KG1 (cell line): ENCODE results near the gene MT4.

Experiments
- DNase-seq: peaks from one replicate; lab custom pipeline; 2025; lab: John Stamatoyannopoulos, UW

Gene MT4

DNA sequence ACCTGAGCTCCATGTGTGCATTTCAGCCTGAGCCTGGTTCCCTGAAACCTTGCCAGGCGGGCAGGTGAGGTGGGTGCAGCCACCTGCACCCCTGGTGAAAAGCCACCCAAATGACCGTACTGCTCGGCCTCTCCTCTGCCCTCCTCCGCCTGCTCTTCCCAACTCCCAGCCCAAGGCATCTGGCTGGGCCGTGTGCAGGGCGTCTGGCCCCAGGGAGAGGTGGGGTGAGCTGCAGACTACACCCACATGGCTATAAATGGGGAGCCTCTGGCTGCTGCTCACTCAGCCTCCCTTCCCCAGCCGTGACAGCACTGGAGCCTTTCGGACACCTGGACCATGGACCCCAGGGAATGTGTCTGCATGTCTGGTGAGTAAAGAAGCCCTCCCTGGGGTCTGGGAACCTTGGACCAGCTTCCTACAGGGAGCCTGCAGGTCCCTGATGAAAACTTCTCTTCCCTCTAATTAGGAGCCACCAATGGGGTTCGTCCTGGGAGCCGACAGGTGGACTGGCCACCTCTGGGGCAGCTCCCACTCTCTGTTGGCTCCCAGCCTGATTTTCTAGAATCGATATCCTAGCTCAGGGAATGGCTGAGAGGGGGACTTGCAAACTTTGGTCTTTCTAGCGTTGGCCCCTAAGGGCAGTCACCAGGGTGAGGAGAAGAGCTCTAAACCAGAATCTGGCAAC, at the start of gene MT4:
TSS of gene MT4 (plus strand) at position 281 of the 685 bp plus-strand sequence. CDS start at position 337, 56 bp downstream.
- no peak for DNase-seq

- no peak for DNase-seq
Measured at GRCh38 chr16:56515665-56516064, 49.2 kb upstream of the MT4 start.

DNA sequence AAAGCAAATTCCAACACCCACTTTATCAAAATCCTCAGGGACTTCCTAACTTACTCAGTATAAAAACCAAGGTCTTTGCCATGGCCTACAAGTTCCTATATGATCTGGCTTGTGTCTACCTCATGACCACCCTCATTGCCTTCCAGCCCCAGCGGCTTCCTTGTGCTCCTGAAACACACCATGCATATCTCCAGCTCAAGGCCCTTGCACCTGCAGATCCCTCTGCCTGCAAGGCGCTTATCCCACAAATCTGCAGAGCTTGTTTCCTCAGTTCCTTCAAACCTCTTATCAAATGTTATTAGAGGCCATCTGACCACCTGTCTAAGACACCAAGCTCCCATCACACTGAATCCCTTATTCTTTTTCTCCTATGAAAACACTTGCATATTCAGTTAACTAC, 47.7 kb upstream of the MT4 start:
- DNase-seq, result no peak

GRCh38 chr16:56518425-56518824, 46.4 kb upstream of the MT4 start:
- no peak for DNase-seq

- peak; percentile 78 for DNase-seq
Measured at GRCh38 chr16:56519459-56520250, 45.2 kb upstream of the MT4 start, which contains the start of gene BBS2. BBS2 (minus strand) TSS chr16:56520024; CDS start chr16:56519862, 162 bp downstream.

DNA sequence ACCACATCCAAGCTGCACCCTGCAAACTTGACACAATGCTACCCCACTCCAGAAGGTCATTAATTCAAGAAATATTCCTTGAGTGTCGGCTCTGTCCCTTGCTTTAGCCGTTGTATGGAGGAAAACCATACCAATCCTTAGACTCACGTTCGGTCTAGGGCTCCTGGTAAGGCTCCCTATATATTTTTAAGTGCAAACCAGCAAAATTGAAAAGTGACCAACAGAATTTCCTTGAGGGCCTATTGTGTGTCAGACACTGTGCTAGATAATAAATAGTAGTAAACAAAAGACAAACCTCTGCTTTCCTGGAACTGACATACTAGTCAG, 44.7 kb upstream of the MT4 start:
- no peak for DNase-seq

- no peak for DNase-seq
Measured at GRCh38 chr16:56525236-56525635, 39.6 kb upstream of the MT4 start.

DNA sequence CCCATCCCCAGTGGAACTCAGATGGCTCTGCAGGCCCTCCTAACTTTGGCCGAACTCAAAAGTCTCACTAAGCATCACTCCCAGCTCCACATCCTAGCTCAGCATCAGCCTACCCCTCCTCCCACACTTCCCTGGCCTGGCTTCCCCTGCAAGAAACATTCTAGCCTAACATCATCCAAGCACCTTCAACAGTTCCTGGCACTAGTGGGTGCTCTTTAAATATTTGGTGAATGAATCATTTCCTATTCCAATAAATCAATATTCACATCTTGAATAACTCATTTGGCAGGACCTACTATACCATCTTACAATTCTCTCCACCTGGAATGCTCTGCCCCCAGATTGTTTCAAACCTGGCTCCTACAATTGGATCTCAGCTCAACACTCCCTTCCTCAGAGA, 34.0 kb upstream of the MT4 start:
- no peak for DNase-seq

DNA sequence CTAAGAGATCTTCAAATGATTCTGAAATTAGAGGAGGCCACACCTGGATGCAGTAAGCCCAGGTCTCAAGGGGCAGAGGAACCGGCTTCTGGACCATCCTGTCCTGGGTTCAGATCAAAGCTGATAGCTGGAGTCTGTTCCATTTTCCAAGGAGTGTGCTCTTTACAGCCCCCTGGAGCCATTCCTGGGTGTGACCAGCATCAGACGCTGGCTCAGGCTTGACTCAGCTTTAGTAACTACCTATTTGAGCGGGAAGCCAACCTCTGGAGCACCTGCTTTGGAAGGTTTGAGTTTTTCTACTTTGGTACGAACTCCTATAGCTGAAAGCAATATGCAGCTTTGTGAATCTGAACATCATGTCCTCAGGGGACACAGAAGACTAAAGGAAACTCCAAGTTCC, 32.2 kb upstream of the MT4 start:
- DNase-seq, result no peak

GRCh38 chr16:56534847-56535383, 30.0 kb upstream of the MT4 start:
- no peak for DNase-seq

GRCh38 chr16:56538331-56538730, 26.5 kb upstream of the MT4 start:
- no peak for DNase-seq

- DNase-seq, result no peak
Measured at GRCh38 chr16:56539656-56540055, 25.2 kb upstream of the MT4 start.

- no peak for DNase-seq
Measured at GRCh38 chr16:56542039-56542438, 22.8 kb upstream of the MT4 start.

- no peak for DNase-seq
Measured at GRCh38 chr16:56547120-56547948, 17.5 kb upstream of the MT4 start.

DNA sequence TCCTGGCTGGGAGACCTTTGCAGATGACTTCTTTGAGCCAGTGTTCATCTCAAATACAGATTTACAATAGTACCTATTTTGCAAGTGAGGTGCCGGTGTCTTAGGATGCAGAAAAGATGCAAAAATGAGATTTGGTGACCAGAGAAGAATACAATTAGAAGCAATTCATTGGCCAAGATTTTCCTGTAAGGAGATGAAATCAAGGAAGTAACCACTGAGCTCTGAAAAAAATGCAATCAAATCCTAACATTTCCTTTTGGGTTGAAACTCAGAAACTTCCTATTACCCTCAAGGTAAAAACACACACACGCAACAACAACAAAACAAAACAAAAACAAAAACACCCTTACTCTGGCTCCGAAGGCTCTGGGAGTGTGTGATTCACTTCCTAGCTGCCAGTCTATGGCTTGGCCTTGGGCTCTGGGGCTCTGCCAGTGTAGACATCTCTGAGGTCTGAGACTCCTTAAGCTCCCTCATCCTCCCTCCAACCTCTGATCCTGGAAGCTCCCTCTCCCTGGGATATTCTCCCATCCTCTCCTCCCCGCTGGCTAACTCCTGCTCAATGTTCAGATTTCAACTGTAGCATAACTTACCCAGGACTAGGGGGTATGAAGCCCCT, 16.8 kb upstream of the MT4 start:
- DNase-seq, result no peak

DNA sequence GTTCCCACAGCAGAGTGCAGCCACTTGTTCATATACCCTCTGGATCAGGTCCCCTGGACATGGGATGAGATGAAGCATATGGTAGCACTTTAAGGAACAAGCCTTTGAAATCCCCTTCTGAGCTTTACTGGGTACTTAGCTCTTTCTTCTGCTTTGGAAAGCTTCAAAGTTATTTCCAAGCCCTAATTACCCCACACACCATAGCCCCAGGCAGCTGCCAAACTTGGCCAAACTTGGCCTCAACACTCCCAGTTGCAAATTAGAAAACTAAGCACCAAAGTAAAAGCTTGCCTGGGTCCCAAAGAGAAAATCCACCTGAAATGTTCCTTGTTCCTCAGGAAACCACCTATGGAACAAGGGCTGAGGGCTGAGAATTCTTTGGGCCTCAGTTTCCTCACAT, 15.7 kb upstream of the MT4 start:
- DNase-seq, result no peak

GRCh38 chr16:56549744-56550385, 15.0 kb upstream of the MT4 start:
- no peak for DNase-seq

- DNase-seq, result no peak
Measured at GRCh38 chr16:56551796-56552738, 12.8 kb upstream of the MT4 start.

DNA sequence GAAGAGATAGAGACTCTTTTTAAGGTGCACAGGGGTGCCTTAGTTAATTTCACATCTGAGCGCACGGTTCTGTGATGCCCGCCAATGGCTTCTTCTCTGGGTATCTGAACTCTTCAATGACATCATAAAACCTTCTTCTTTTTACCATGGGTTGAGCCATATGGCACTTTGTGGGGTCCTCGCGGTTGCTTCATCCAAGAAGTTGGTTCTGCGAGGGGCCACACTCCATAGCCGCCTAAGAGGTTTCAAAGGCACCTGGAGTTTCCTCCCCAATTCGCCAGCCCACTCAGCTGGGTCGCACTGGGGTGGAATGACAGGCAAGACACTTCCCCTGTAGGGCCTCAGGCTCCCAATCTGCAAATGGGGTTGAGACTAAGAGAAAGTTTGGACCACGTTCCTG, 10.4 kb upstream of the MT4 start:
- DNase-seq, result no peak

DNA sequence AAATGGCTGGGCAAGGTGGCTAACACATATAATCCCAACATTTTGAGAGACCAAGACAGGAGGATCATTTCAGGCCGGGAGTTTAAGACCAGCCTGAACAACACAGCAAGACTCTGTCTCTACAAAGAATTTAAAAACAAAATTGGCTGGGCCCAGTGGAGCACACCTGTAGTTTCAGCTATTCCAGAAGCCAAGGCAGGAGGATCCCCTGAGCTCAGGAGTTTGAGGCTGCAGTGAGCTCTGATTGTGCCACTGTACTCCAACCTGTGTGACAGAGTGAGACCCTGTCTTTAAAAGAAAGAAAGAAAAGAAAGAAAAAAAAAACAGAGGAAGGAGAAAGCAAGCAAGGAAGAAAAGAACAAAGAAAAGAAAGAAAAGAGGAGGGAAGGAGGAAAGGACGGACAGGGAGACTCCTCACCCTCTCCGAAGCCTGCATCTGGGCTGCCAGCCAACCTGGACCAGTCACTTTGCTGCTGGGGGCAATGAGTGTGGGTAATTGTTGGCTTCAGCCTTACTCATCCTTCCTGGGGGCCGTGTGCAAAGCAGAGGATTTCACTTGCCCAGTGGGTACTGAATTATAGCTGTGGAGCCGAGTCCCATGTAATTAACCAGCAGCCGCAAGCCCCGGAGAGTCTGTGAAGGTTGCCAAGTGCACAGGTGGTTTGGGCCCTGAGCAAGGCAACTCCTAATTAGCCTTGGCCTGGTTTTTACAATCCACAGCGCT, 6.7 kb upstream of the MT4 start:
- DNase-seq, result no peak
